ENCODE data around the gene TREML2.

TREML2 gene

GRCh38 chr6:41177287-41177686 lies 23.7 kb downstream of the TREML2 start:
- no peak for TF ChIP-seq MYC (IDR thresholded peaks at IDR 0.05; ENCODE audit: low read depth, low read length)
- TF ChIP-seq POLR2A (IDR thresholded peaks at IDR 0.05; ENCODE audit: extremely low read depth, insufficient read length) = no peak
- TF ChIP-seq MAX (IDR thresholded peaks at IDR 0.05; ENCODE audit: low read depth, low read length) = no peak
- no peak for TF ChIP-seq CTCF (IDR thresholded peaks at IDR 0.05; ENCODE audit: low read depth, low read length)
- H3K4me3 ChIP-seq (ENCODE audit: low read depth, low read length) = no peak overlapping the region
- no peak for DNase-seq (ENCODE audit: low read depth)

GRCh38 chr6:41176189-41176588 lies 24.8 kb downstream of the TREML2 start:
- TF ChIP-seq CTCF (IDR thresholded peaks at IDR 0.05; ENCODE audit: low read depth, low read length) (no peak), POLR2A (IDR thresholded peaks at IDR 0.05; ENCODE audit: extremely low read depth, insufficient read length) (no peak), MYC (IDR thresholded peaks at IDR 0.05; ENCODE audit: low read depth, low read length) (no peak), MAX (IDR thresholded peaks at IDR 0.05; ENCODE audit: low read depth, low read length) (no peak)
- DNase-seq (ENCODE audit: low read depth) = no peak

GRCh38 chr6:41175084-41175483 lies 25.9 kb downstream of the TREML2 start:
- DNase-seq (ENCODE audit: low read depth) = no peak
- TF ChIP-seq MYC (IDR thresholded peaks at IDR 0.05; ENCODE audit: low read depth, low read length) (no peak), CTCF (IDR thresholded peaks at IDR 0.05; ENCODE audit: low read depth, low read length) (no peak), POLR2A (IDR thresholded peaks at IDR 0.05; ENCODE audit: extremely low read depth, insufficient read length) (no peak), MAX (IDR thresholded peaks at IDR 0.05; ENCODE audit: low read depth, low read length) (no peak)
- H3K4me3 ChIP-seq (ENCODE audit: low read depth, low read length) = no peak overlapping the region

More at GRCh38 chr6:41176189-41176588, 24.8 kb downstream of the TREML2 start:
- no peak overlapping the region for H3K4me3 ChIP-seq (ENCODE audit: low read depth, low read length)

GRCh38 chr6:41174610-41175009 lies 26.3 kb downstream of the TREML2 start:
- no peak overlapping the region for H3K4me3 ChIP-seq (ENCODE audit: low read depth, low read length)
- no peak for TF ChIP-seq MYC (IDR thresholded peaks at IDR 0.05; ENCODE audit: low read depth, low read length)
- no peak for TF ChIP-seq POLR2A (IDR thresholded peaks at IDR 0.05; ENCODE audit: extremely low read depth, insufficient read length)
- TF ChIP-seq MAX (IDR thresholded peaks at IDR 0.05; ENCODE audit: low read depth, low read length) = no peak
- no peak for TF ChIP-seq CTCF (IDR thresholded peaks at IDR 0.05; ENCODE audit: low read depth, low read length)
- DNase-seq (ENCODE audit: low read depth) = no peak

- TF ChIP-seq MAX (IDR thresholded peaks at IDR 0.05; ENCODE audit: low read depth, low read length) (no peak), CTCF (IDR thresholded peaks at IDR 0.05; ENCODE audit: low read depth, low read length) (no peak)
- DNase-seq (ENCODE audit: low read depth) = no peak
- no peak overlapping the region for H3K4me3 ChIP-seq (ENCODE audit: low read depth, low read length)
These were observed 29.0 kb downstream of the TREML2 start for GRCh38 chr6:41171908-41172307.

Data from NB4 (cell line).